Hematopoietic multipotent progenitor cell (in vitro differentiated cells): ENCODE data around the gene PARD6G. TPM values are rescaled to one million over a fixed set of nuclear protein-coding genes. Genes with fewer than 3 reads are reported as not detected.

ENCODE experiments used
- DNase-seq, 3 donors: peaks; one replicate each; pipeline ENCODE4 v3.0.0-alpha.2; 2011 to 2015; ENCODE audit warnings: low read depth in 2 of 3, low spot score in 2 of 3
- total RNA-seq: library from RNA; depleted of rRNA; stranded (reverse); fragments of >200 nt; gene quantifications from one replicate; pipeline ENCODE4 v1.2.3, GENCODE V29; 2012

Gene PARD6G
- total RNA-seq, 1 donor = under 0.01 TPM

- peak; percentile 40 to 82 (median 71) for DNase-seq
Observed at GRCh38 chr18:80157708-80158343, 89.5 kb downstream of the PARD6G start.

DNA sequence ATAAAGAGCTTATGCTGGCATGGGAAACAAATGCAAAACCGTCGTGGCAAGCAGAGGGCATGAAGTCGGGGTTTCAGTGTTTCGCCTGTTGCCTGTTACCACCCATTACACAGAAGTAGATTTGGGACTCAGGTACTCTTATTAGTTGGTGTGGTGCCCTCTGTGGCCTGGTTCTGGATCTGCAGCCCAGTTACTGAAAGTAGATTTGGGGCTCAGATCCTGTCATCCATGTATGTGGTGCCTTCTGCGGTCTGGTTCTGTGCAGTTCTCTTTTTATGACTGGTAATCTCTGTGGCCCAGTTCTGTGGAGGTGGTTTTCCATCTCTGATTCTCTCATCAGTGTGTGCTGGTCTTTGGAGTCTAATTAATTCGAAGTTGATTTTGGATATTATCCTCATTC lies 93.0 kb downstream of the PARD6G start:
- DNase-seq = peak in 2 of 3 donors; percentile 33 to 53

DNA sequence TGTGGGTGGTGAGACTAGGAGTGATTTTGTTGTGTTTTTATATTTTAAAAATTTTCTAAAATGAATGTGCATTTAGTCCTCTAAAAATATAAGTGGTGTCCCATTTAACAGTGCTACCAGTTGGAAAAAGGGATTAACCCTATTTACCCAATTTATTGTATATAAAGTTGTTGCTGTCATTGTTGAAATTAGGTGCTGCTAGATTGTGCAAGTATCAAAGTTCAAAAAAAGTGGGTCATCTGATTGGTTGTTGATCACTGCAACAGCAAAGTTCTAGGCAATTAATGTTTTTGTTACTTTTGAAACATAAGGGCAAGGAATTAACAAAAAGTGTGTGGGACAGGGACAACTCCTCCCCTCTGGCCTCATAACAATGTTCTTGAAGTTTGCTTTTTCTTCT lies 97.6 kb downstream of the PARD6G start:
- DNase-seq = no peak

DNA sequence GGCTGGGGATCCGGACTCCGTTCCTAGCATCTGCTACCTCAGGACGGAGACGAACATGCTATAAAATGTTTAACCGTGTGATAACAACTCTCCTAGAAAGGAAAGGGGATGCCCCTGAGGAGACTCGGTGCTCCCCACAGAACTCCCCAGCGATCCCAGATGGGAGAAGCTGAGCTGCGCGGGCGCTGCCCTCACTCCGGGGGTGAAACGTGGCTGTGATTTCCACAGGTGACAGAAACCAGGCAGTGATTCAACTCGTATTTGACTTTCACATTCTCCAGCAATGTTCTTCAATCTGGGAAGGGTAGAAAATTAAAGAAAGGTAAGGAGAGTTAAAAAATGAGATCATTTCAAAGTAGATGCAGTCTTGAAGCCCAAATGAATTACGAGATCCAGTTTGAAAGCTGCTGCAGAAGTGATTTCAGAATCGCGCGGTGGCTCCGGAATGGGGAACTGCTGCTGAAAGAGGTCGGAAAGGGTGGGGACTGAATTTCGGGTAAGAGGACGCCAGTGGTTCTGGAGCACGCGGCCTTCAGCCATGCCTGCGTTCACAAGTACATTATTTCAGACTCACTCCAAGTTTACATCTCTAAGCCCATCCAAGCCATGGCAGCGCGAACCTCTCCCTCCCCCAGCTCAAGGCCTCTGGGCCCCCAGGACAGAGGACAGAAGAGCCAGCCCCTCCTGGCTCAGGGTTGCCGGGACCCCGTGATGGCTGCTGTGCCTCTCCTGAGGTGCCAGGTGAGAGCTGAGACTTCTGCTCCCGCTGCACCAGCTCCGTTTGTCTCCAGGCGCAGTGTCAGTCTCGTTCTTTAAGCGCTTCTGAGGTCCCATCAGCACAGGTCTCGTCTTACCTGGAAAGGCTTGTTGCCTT lies 98.8 kb downstream of the PARD6G start:
- peak in 2 of 3 donors; percentile 37 to 62 for DNase-seq

DNA sequence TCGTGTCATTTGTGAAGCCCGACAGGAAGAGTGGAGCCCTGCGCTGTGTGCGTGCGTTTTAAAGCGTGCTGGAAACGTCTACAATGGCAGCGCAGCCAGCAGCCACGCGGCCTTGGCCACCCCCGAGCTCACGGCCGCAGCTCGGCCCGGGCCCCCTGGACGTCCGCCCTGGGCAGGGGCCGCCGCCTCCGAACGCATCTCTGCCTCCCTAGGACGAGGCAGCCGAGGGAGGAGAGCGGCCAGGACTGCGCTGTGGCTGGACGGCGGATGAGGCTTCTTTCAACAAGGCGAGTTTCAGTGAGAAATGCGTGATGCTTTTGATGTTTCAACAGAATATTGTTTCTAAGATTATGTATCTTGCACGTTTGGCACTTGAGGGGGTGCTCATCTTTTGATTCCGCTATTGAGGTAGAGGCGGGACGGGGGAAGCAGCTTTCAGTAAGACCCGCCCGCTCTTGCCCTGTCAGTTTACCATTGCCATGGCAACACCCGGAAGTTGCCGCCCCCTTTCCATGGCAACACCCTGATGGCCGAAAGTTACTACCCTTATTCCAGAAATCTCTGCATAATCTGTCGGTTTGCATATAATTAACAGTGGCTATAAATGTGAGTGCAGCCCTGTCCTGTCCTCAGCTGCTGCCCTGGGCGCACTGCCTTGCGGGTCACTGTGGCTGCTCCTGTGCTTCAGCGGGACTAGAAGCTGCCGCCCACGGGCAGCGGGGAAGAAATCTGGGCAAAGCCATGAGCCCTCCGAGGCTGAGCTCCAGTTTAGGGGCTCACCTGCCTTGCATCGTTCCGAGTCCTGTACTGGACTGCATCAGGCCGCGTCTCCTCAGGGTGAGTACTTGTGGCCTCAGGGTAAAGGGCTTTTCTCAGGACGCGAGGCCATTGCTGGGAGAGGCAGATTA lies 99.6 kb downstream of the PARD6G start:
- peak in 2 of 3 donors; percentile 81 to 93 for DNase-seq

DNA sequence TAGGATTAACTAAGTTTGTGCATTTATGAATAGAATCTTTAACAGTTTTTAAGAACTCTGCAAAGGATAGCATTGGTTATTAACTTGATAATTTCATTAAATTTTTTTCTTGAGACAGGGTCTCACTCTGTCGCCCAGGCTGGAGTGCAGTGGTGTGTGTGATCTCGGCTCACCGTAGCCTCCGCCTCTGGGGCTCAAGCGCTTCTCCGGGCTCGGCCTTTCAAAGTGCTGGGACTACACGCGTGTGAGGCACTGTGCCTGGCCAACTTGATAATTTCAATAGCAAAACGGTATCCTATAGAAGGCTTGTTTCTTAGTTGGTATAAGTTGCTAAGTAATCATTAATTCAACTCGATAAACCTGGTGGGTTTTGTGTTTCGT lies 100.3 kb downstream of the PARD6G start:
- DNase-seq = no peak

DNA sequence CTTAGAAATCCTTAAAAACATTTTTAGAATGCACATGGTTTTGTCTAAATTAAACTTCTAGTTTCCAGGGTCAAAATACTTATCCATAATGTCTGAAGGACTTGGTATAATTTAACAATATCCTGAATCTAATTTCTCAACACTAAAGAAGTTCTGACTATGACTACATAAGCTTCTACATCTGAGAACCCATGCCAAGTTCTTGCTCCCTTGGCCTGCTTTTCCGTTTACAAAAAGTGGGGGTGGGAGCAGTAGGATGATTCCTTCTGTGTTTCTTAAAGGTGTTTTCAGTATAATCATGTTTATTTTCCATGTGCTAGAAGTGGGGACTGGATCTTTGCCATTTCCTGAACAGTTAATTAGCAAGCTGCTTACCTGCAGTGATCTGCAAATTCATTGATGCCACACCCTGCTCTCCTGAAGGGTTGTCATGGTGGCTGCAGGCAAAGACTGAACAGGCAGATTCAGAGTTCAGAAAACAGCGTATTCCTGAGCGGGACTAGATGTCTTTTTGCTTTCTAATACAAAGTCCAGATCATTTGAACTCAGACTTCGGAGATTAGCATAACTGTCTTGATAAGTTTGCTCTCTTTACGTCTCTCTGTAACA lies 102.0 kb downstream of the PARD6G start:
- DNase-seq = no peak

DNA sequence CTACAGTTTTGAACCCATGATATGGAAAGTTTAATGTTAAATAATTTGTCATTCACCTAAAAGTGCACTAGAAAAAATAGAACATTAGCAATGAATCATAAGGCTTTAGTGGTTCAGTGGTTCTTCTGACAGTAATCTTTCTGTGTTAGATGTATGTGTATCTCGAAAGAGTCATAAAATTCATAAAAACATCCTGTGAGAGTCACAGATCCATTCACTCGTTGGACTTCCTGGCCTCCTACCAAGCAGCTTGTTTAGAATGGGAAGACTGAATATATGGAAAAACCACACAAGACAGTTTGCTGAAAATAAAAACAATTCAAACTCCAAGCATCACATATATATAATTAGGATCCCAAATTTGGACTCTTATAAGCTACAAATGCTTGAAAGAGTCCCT lies 103.4 kb downstream of the PARD6G start:
- no peak for DNase-seq

- no peak for DNase-seq
Observed at GRCh38 chr18:80140455-80140985, 106.8 kb downstream of the PARD6G start.

DNA sequence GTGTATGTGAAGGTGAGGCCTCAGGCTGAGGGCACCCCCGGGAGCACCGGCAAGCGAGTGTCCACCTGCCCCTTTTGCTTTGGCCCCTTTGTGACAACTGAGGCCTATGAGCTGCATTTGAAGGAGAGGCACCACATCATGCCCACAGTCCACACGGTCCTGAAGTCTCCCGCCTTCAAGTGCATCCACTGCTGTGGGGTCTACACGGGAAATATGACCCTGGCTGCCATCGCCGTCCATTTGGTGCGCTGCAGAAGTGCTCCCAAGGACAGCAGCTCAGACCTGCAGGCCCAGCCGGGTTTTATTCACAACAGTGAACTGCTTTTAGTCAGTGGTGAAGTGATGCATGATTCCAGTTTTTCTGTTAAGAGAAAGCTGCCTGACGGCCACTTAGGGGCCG lies 109.3 kb downstream of the PARD6G start:
- DNase-seq = no peak

- no peak for DNase-seq
Observed at GRCh38 chr18:80137137-80137536, 110.2 kb downstream of the PARD6G start.

- no peak for DNase-seq
Observed at GRCh38 chr18:80136679-80137078, 110.6 kb downstream of the PARD6G start.

GRCh38 chr18:80135136-80135535 lies 112.2 kb downstream of the PARD6G start:
- DNase-seq = no peak

- DNase-seq = no peak
Observed at GRCh38 chr18:80133124-80133523, 114.2 kb downstream of the PARD6G start.

DNA sequence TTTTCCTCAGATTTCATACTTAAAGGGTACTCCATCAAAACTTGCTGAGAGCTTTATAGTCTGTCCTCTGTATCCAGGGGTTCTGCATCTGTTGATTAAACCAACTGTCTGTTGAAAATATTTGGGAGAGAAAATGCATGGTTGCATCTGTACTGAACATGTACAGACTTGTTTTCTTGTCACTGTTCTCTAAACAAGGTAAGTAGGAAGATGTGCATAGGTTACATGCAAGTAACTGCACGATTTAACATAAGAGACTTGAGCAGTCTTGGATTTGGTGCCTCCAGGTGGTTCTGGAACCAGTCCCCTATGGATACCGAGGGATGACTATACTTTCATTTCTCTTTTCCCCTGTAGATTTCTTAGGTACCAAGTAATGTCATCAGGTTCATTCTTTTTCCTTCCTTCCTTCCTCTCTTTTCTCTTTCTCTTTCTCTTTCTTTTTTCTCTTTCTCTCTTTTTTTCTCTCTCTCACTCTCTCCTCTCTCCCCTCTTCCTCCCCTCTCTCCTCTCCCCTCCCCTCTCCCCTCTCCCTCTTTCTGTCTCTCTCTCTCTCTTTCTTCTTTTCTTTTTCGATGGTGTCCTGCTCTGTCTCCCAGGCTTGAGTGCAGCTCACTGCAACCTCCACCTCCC lies 115.0 kb downstream of the PARD6G start:
- no peak for DNase-seq

- DNase-seq = no peak
Observed at GRCh38 chr18:80130555-80130954, 116.8 kb downstream of the PARD6G start.

- DNase-seq = no peak
Observed at GRCh38 chr18:80129672-80130367, 117.5 kb downstream of the PARD6G start.

DNA sequence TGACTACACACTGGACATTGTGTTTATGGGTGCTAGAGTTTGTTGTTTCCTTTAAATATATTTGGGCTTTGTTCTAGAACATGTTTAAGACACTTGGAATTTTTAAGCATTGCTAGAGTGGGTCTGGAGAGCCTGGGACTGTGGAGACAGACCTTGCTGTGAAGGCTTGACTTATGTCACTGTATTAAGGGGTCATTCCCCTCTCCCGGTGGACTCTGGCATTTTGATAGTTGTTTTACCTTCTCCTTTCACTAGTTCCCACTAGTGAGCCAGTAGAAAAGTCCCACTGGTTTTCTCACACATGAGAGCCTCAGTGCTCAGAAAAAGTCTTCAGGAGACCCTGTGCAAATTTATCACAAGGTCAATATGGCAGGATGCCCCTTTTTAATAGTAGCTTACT lies 119.7 kb downstream of the PARD6G start:
- no peak for DNase-seq

- no peak for DNase-seq
Observed at GRCh38 chr18:80126797-80127196, 120.5 kb downstream of the PARD6G start.
